LNCaP clone FGC (cell line): Measurements from ENCODE around the gene ANG.
"Not testable (repeated sequence)": the region's sequence is repeated elsewhere in the genome, so short reads cannot be mapped to it uniquely, and the experiment has no call there.

Experiments used
- DNase-seq: peaks from one replicate; pipeline ENCODE4 v3.0.0-alpha.2; 2011; ENCODE audit warnings: low read depth
- H3K4me3 ChIP-seq: 2 replicates; pipeline ENCODE4 v1.5.1; 2011; ENCODE audit warnings: mild to moderate bottlenecking, low read depth, low read length, control low read depth
- CTCF ChIP-seq: IDR thresholded peaks from 2 replicates; pipeline ENCODE4 v1.5.1; 2012; ENCODE audit warnings: mild to moderate bottlenecking; ENCODE audit not compliant: control insufficient read depth, insufficient read depth; ENCODE audit errors: extremely low read depth

ANG gene

DNA sequence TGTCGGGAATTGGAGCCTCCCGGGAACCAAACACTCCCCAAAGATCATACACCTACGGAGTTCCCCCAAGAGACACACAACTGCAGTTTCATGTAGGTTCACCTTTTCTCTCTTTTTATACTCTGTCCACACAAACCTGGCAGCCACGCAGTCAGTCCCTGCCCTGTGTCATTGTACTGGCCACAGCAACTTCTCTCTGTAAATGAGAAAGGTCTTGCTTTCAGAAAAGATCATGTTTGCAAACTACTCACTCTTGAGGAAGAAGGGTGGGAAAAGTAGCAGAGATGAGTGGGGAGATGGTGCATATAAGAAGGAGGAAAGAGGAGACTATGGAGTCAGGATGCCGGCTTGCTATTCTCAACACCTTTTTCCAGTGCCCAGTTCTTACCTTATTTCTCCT, 10.4 kb downstream of the ANG start:
- TF ChIP-seq CTCF: no peak
- no peak overlapping the region for H3K4me3 ChIP-seq
- DNase-seq: no peak

DNA sequence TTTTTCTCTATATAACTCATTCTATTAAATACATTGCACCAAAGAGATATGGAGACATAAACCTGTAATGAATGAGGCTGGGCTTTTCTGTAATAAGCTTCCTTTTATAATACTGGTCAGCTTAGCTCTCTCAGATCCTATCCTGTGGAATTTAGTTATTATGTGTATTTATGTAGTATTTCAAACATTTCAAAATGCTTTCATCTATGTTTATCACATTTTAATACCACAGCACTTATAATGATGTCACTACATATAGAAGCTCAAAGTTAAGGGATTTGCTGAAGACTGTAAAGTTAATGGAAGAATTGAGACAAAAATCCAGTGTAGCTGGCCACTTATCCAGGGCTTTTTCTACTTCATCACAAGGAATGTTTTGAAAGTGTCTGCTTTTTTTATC, 11.4 kb downstream of the ANG start:
- TF ChIP-seq CTCF: no peak
- no peak for DNase-seq
- H3K4me3 ChIP-seq: no peak overlapping the region

DNA sequence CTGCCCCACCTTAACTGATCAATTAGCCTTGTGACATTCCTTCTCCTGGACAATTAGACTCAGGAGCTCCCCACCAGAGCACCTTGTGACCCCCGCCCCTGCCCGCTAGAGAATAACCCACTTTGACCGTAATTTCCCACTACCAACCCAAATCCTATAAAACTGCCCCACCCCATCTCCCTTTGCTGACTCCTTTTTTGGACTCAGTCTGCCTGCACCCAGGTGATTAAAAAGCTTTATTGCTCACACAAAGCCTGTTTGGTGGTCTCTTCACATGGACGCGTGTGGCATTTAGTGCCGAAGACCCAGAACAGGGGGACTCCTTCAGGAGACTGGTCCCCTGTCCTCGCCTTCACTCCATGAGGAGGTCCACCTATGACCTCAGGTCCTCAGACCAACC, 12.4 kb downstream of the ANG start:
- DNase-seq, H3K4me3 ChIP-seq: not testable (repeated sequence)

DNA sequence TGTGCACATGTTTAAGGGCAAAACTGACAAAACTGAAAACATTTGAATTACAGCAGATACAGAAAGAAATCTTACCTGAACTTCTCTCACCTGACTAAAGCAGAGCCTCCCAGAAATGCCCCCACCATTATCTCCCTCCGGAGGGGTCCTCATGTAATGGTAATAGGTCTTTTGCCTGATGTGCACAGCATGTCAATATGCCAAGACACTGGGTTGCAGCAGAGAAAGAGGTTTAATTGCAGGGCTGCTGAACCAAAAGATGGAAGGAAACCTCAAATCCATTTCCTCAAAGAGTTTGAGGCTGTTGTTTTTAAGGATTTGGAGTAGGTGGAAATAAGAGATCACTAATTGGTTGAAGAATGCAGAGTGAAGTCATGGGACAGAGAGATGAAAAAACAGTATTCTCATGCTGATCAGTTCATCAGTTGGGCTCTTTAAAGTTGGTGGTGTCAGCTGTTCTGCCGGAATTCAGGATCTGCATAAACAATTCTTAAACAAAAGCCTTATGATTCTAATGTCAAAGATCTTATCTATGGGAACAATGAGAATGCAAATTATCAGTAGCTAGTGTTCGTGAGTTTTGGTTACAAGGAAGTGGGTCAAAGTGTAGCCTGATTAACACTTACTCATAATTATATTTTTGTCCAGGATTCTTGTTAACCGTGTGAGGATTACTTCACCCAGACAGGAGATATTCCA, 18.2 kb downstream of the ANG start:
- no peak overlapping the region for H3K4me3 ChIP-seq
- no peak for DNase-seq
- TF ChIP-seq CTCF: no peak

DNA sequence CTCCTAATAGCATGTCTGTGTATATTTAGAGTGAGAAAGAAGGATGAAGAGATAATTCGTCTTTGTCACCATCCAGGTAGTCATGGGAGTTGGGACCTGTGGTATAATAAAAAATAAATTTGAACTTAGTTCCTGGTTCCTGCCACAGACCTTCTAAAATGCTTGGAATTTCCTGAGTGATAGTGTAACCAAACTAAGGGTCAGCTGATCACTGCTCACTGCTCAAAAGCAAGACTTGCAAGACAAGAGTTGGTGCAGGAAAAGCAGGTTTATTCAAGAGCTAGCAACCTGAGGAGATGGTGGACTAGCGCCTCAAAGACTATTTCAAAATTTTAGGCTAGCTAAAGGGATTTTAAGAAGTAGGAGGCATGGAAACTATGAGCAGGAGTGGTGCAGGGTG, 19.1 kb downstream of the ANG start:
- DNase-seq: peak; percentile 21
- no peak overlapping the region for H3K4me3 ChIP-seq
- TF ChIP-seq CTCF: no peak

DNA sequence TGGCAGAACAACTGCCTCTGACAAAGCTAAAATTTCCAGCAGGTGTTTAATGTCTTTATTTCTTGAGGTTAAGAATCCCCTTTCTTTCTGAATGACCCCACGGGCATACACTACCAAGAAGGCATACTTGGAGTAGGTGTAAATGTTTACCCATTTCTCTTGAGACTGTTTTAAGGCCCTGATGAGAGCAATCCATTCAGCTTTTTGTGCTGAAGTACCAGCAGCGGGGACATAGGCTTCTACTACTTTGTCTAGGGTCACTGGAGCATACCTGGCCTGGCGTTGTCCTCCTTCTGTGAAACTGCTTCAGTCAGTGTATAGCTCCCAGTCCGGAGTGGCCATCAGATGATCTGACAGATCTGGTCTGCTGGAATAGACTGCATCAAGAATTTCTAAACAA, 22.7 kb downstream of the ANG start:
- no peak for DNase-seq
- TF ChIP-seq CTCF: no peak
- H3K4me3 ChIP-seq: no peak overlapping the region

DNA sequence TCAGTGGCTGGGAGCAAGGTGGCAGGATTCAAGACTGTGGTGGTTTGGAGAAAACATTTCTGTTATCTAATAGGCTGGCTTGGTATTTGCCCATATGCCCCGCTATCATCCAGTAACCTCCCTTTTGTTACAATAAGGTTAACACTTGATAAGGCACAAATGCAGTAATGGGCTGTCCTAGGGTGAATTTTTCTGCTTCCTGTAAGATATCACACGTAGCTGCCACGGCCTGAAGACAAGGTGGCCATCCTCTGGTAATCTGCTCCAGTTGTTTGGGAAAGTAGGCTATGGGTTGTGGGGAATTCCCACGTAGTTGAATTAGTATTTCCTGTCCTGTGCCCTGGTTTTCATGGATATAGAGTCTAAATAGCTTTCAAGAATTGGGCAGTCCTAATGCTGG, 23.1 kb downstream of the ANG start:
- DNase-seq: no peak
- no peak for TF ChIP-seq CTCF
- H3K4me3 ChIP-seq: no peak overlapping the region
